ENCODE data around the gene MIS12. TPM values are rescaled to one million over a fixed set of nuclear protein-coding genes. Genes with fewer than 3 reads are reported as not detected.

The MIS12 gene, protein sequence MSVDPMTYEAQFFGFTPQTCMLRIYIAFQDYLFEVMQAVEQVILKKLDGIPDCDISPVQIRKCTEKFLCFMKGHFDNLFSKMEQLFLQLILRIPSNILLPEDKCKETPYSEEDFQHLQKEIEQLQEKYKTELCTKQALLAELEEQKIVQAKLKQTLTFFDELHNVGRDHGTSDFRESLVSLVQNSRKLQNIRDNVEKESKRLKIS
- 10 to 100 TPM in 3 of 4 donors, 1 to 10 TPM in 1; 5.6 to 19.1 (median 12.9) TPM for total RNA-seq

DNA sequence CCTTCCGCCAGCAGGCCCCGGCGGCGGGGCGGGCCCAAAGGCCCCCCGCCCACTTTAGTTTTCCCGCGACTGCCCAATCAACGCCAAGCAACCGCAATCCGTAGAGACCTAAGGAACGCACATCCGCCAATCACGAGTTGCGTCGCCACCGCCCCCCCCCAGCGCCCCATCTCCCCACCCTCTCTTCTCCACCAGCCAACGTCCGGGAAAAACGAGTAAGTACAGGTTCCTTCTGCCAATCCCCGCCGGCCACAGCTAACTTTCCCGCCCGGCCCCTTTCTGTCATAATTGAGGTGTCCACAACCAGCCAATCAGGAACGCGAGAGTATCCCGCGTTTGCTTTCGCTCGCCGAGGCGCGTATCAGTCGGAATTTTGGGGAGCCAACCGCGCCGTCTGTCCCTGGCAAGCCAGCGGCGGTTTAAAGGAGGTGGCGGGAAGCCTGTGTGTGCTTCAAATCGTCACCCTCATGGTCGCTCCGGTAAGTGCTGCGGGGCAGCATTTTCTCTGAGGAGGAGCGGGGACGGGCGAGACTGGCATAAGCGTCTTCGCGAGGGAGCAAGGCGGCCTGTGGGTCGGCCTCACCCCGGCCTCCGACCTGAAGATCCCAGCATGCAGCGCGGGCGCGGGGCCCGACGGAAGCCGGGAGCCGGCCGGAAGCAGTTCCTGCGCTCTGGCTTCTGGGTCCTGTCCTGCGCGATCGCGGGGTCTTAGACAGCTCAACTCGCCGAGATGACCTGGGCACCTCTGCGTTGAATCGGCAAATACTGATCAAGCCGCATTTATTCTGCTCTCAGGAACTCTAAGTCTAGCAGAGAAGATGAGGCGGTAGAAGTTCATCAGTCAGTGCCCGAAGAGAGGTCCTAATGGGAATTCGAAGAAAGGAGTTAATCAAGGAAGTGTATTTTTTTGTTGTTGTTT, at the start of gene MIS12:
MIS12 (plus strand) TSS at position 361 of the 919 bp plus-strand sequence. CDS start 2,297 bp downstream, outside the sequence.
- Histone ChIP-seq H3K4me3 (peak within 1 kb of the TSS; percentile 85 to 100 (median 92)), H3K36me3 (peaks cover 0 to 39% (median 15%) of the 10 kb centered on the region in 4 donors), H3K4me1 (peaks cover 14 to 30% (median 21%) of the 10 kb centered on the region in 4 donors), H3K27ac (peak within 1 kb of the TSS; percentile 98 to 99 (median 98)), H3K9me3 (no peaks in the 10 kb centered on the region), H3K27me3 (no peaks in the 10 kb centered on the region)
- WGBS, 2 donors (ENCODE audit: low coverage in 1 of 2) = 0% methylated on average over 1 to 64 of the region's 77 CpGs
- in situ Hi-C loops (cut with MboI; ENCODE audit: low pct_ligation_motif_present in 1 of 4, low pct_unique_long_range_greater_than_20kb in 1 of 4, low sequenced_read_pairs in 3 of 4) (no loop called here), intact Hi-C loops (cut with DNase I; ENCODE audit: low total_unique reads) (no loop called here)
- TF ChIP-seq, protein P1, sequence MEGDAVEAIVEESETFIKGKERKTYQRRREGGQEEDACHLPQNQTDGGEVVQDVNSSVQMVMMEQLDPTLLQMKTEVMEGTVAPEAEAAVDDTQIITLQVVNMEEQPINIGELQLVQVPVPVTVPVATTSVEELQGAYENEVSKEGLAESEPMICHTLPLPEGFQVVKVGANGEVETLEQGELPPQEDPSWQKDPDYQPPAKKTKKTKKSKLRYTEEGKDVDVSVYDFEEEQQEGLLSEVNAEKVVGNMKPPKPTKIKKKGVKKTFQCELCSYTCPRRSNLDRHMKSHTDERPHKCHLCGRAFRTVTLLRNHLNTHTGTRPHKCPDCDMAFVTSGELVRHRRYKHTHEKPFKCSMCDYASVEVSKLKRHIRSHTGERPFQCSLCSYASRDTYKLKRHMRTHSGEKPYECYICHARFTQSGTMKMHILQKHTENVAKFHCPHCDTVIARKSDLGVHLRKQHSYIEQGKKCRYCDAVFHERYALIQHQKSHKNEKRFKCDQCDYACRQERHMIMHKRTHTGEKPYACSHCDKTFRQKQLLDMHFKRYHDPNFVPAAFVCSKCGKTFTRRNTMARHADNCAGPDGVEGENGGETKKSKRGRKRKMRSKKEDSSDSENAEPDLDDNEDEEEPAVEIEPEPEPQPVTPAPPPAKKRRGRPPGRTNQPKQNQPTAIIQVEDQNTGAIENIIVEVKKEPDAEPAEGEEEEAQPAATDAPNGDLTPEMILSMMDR (IDR thresholded peaks at IDR 0.05) = no peak
- TF ChIP-seq POLR2A (IDR thresholded peaks at IDR 0.05) (peak; percentile 80), POLR2AphosphoS5 (IDR thresholded peaks at IDR 0.05) (peak; percentile 75 to 92 (median 81)), EP300 (IDR thresholded peaks at IDR 0.05; ENCODE audit: low read depth) (no peak)
- DNase-seq = peak; percentile 98

DNA sequence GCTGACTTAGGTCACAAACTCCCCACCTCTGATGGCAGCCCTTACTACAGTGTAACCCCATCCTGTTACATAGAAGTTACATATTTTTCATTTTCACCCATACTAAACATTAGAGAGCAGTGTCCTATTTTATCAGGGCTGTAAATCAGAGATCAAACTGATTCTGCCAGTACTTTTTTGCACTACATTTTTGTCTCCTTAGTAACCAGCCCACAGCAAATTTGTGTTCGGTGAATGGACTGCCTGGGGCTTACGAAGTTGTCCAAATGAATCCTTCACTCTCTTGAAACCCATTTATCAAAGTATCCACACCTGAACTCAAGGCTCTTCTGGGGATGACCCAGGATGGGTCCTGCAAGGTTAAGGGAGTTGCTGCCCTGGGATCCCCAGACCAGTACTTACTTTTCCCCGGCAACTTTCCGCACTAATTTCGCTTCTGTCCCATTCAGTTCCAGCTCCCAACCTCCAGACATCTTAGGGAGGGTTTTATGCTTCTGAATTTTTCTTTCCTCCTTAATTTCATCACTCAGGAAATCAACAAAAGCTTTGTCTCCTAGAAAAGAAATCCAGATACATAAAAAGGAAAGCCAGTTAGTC, 48.5 kb upstream of the MIS12 start:
- no peak for DNase-seq
- Histone ChIP-seq H3K27ac (peak overlapping the region; percentile 86 to 89 (median 88)), H3K27me3 (no peaks in the 10 kb centered on the region), H3K36me3 (peaks cover 0 to 31% (median 5%) of the 10 kb centered on the region in 4 donors), H3K4me3 (peak overlapping the region in 3 of 4 donors; percentile 71 to 97 (median 77)), H3K4me1 (peaks cover 5 to 29% (median 15%) of the 10 kb centered on the region in 4 donors), H3K9me3 (no peaks in the 10 kb centered on the region)
- intact Hi-C loops (cut with DNase I; ENCODE audit: low total_unique reads) (no loop called here), in situ Hi-C loops (cut with MboI; ENCODE audit: low pct_ligation_motif_present in 1 of 4, low pct_unique_long_range_greater_than_20kb in 1 of 4, low sequenced_read_pairs in 3 of 4) (no loop called here)
- 28 to 47% methylated on average over 3 to 5 of the region's 5 CpGs for WGBS, 2 donors (ENCODE audit: low coverage in 1 of 2)
- TF ChIP-seq, protein P1 (IDR thresholded peaks at IDR 0.05) = no peak
- no peak for TF ChIP-seq POLR2A (IDR thresholded peaks at IDR 0.05)
- no peak for TF ChIP-seq POLR2AphosphoS5 (IDR thresholded peaks at IDR 0.05)
- no peak for TF ChIP-seq EP300 (IDR thresholded peaks at IDR 0.05; ENCODE audit: low read depth)

DNA sequence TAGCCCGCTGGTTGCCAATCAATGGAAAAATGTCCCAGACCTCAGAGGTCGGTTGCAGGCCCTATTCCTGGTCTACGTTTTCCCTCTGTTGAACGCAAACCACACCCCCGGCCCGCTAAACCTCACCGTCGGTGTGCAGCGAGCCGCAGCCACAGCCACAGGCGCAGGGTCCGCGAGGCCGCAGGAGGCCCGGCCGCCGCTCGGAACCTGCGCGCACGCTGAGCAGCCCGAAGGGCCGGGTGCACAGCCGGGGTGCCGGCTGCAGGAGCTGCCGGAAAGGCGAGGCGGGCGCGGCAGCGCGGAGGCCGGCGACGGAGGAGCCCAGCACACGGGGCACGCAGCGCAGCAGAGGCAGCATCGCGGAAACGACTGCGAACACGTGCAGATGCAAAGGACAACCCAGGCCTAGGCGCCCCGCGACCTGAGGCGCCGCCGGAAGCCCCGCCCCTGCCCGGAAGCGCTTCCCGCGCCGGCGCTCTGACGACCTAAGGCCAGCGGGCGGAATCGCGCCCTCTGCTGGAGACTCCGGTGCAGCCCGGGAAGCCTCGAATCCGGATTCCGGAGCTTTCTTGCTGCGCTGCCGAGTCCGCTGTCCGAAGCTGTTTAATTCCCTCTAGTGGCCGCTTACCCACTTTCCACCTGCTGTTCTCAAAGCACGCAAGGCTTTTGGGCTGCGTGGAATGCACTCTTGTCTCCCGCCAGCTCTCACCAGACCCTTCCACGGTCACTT, 47.5 kb upstream of the MIS12 start, which contains the start of gene C1QBP:
C1QBP (minus strand) TSS at position 440 of the 730 bp plus-strand sequence; CDS start at position 358, 82 bp downstream.
- 1% methylated on average over 71 of the region's 75 CpGs; no CpG with 5 or more reads in 1 of the 2 donors for WGBS, 2 donors (ENCODE audit: low coverage in 1 of 2)
- intact Hi-C loops (cut with DNase I; ENCODE audit: low total_unique reads) = no loop called here
- peak within 1 kb of the TSS; percentile 86 to 89 (median 88) for H3K27ac ChIP-seq
- peaks cover 0 to 22% (median 4%) of the 10 kb centered on the region in 4 donors for H3K36me3 ChIP-seq
- in situ Hi-C loops (cut with MboI; ENCODE audit: low pct_ligation_motif_present in 1 of 4, low pct_unique_long_range_greater_than_20kb in 1 of 4, low sequenced_read_pairs in 3 of 4) = no loop called here
- peak within 1 kb of the TSS; percentile 71 to 97 (median 82) for H3K4me3 ChIP-seq
- H3K4me1 ChIP-seq = peaks cover 5 to 29% (median 15%) of the 10 kb centered on the region in 4 donors
- TF ChIP-seq POLR2A (IDR thresholded peaks at IDR 0.05) (peak; percentile 54), EP300 (IDR thresholded peaks at IDR 0.05; ENCODE audit: low read depth) (no peak), POLR2AphosphoS5 (IDR thresholded peaks at IDR 0.05) (peak; percentile 66 to 77 (median 73))
- TF ChIP-seq, protein P1 (IDR thresholded peaks at IDR 0.05) = peak; percentile 99 to 100 (median 99)
- DNase-seq = peak; percentile 96
- no peaks in the 10 kb centered on the region for H3K27me3 ChIP-seq
- no peaks in the 10 kb centered on the region for H3K9me3 ChIP-seq

All from transverse colon (tissue), 4 donors.